Ishikawa (cell line): ENCODE measurements around the gene OR10K2.

Experiments
- CREB1 ChIP-seq: IDR thresholded peaks from 2 replicates; pipeline ENCODE4 v1.6.1; 2012; ENCODE audit warnings: low read depth
- FOXM1 ChIP-seq: IDR thresholded peaks from 2 replicates; pipeline ENCODE4 v1.6.1; 2012; ENCODE audit warnings: low read depth, borderline replicate concordance
- TAF1 ChIP-seq: IDR thresholded peaks from 2 replicates; pipeline ENCODE4 v1.6.1; 2012; ENCODE audit warnings: low read depth, mild to moderate bottlenecking
- TCF12 ChIP-seq: IDR thresholded peaks from 2 replicates; pipeline ENCODE4 v1.6.1; 2012; ENCODE audit warnings: low read depth
- TF ChIP-seq, protein P1 (sequence below): IDR thresholded peaks from 2 replicates; pipeline ENCODE4 v1.6.1; 2012; ENCODE audit warnings: low read depth, mild to moderate bottlenecking

DNA sequence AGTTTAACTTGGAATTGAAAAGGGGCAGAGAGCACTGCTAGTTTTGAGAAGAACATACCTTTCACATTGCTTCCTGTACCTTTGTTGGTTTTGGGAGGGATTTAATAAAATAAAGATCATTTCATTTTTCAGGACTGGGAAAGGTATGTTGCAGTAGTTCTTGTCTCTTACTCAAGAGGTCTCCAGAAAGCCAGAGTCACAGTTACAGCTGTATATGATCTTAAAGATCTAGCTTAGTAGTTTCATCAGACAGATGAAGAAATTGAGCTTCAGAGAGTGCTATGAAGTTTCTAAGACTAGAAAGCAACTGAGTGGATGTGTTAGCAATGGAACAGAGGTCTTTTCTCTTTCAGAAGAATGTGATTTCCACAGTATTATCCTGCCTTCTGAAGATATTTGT lies 1.0 kb downstream of the OR10K2 start:
- TF ChIP-seq, protein P1, sequence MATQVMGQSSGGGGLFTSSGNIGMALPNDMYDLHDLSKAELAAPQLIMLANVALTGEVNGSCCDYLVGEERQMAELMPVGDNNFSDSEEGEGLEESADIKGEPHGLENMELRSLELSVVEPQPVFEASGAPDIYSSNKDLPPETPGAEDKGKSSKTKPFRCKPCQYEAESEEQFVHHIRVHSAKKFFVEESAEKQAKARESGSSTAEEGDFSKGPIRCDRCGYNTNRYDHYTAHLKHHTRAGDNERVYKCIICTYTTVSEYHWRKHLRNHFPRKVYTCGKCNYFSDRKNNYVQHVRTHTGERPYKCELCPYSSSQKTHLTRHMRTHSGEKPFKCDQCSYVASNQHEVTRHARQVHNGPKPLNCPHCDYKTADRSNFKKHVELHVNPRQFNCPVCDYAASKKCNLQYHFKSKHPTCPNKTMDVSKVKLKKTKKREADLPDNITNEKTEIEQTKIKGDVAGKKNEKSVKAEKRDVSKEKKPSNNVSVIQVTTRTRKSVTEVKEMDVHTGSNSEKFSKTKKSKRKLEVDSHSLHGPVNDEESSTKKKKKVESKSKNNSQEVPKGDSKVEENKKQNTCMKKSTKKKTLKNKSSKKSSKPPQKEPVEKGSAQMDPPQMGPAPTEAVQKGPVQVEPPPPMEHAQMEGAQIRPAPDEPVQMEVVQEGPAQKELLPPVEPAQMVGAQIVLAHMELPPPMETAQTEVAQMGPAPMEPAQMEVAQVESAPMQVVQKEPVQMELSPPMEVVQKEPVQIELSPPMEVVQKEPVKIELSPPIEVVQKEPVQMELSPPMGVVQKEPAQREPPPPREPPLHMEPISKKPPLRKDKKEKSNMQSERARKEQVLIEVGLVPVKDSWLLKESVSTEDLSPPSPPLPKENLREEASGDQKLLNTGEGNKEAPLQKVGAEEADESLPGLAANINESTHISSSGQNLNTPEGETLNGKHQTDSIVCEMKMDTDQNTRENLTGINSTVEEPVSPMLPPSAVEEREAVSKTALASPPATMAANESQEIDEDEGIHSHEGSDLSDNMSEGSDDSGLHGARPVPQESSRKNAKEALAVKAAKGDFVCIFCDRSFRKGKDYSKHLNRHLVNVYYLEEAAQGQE, result no peak
- no peak for TF ChIP-seq FOXM1
- TF ChIP-seq TAF1, result no peak
- TF ChIP-seq TCF12, result no peak
- TF ChIP-seq CREB1, result no peak
